Ammon's horn (tissue), 1 donor: Measurements from ENCODE around the gene CRAT.
"Not testable (repeated sequence)": the region's sequence is repeated elsewhere in the genome, so short reads cannot be mapped to it uniquely, and the experiment has no call there.

Experiments used
- DNase-seq: peaks from one replicate; pipeline ENCODE4 v3.0.0-alpha.2; 2016; ENCODE audit warnings: low spot score

The CRAT gene

GRCh38 chr9:129138476-129139232 is 28.1 kb upstream of the CRAT start:
- no peak for DNase-seq

- no peak for DNase-seq
These were observed 27.5 kb upstream of the CRAT start for GRCh38 chr9:129138144-129138462.

- no peak for DNase-seq
These were observed 26.9 kb upstream of the CRAT start for GRCh38 chr9:129137292-129138143.

DNA sequence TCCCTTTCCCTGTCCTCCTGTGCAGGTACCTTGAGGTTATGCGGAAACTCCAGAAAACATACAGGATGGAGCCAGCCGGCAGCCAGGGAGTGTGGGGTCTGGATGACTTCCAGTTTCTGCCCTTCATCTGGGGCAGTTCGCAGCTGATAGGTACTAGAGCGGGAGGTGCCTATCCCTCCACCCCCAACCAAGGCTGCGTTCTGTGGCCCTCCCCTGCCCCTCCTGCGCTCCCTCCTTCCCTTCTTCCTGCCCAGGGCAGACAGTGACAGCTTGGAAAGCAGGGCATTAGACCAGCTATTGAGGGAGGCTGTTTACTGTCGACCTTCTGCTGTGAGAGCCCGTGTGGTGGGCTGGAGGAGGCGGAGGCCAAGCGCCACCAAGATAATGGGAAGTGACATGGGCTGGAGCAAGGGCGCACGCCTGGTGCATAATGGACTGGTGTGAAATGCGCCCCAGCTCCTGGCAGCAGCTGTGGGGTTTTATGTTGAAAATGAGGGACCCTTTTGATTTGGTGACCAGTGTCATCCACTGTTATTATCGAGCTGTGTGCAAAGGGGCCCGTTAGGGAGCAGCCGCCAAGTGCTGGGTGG is 25.9 kb upstream of the CRAT start:
- DNase-seq, result no peak

DNA sequence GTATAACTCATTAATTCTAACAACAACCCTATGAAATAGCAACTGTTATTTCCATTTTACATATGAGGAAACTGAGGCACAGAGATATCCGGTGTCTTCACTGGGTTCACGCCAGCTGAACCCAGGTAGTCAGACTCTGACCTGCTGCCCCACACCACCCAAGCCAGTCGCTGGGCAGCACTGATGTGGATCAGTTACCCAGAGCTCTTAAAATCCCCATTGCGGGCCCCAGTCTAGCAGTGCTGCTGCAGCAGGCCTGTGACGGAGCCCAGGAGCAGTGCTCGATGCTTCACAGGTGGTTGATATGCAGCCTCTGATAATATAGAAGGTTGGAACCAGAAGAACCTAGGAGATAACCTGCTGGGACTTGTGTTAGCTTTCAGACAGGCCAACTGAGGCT is 24.9 kb upstream of the CRAT start:
- DNase-seq, result no peak

- no peak for DNase-seq
These were observed 22.5 kb upstream of the CRAT start for GRCh38 chr9:129133082-129133481.

DNA sequence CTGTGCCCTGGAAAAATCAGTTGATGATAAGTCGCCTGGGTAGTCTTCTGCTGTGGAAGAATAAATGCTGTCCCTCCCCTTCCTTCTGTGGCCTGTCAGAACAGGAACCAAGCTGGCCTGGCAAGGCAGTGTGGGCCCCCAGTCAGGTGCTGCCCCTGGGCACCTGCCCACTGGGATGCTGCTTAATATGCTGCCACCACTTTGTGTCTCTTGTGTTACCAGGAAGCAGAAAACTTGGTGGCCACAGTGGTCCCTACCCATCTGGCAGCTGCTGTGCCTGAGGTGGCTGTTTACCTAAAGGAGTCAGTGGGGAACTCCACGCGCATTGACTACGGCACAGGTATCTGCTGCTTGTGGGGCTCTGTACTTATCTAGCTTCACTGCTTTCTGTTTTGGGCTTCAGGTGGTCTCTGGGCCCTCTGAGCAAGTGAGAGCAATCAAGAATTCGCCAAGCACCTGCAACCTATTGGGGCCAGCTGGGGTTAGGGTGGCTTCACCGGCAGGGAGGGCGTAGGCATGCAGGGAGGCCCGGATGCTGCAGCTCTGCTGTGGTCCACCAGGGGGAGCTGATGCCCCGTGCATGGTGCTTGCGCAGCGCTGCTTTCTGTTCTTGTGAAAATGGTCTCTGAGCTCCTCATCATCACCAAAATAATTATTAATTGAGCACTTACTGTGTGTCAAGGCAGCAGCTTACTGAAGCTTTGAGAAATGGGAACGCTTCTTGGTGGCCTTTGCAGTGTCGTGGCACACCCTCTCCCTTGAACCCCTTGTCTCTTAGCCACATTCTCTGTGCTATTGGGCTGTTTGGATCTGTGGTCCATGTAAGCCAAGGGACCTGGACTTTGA is 20.9 kb upstream of the CRAT start:
- peak; percentile 82 for DNase-seq

- no peak for DNase-seq
These were observed 20.2 kb upstream of the CRAT start for GRCh38 chr9:129130791-129131190.

DNA sequence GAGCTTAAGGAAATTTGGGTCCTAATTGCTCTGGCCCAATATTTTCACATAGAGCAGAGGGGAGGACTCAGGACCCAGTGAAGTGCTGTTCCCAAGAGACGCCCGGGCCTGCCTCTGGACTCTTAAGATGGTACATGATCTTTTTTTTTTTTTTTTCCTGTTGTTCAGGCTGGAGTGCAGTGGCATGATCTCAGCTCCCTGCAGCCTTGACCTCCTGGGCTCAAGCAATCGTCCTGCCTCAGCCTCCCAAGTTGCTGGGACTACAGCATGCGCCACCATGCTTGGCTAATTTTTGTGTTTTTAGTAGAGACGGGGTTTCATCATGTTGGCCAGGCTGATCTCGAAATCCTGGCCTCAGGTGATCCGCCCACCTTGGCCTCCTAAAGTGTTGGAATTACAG is 19.7 kb upstream of the CRAT start:
- DNase-seq, result not testable (repeated sequence)

- no peak for DNase-seq
These were observed 18.1 kb upstream of the CRAT start for GRCh38 chr9:129128689-129129088.

- no peak for DNase-seq
These were observed 16.4 kb upstream of the CRAT start for GRCh38 chr9:129126749-129127618.

DNA sequence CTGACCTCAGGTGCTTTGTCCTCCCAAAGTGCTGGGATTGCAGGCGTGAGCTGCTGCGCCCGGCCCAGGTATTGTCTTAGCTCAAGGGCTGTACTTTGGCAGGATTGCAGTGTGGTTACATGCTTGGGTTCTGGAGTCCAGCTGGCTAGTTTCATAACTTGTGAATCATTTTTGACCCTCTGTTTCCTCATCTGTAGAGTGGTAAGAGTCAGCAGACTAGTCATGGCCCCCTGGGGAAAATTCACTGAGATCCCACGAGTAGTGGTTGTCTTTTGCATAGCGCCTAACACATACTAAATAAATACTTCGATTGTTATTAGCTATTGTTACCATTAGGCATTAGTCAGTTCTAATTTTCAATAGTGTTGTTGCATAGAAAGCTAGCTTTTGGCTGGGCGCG is 14.9 kb upstream of the CRAT start:
- DNase-seq, result no peak

- no peak for DNase-seq
These were observed 14.0 kb upstream of the CRAT start for GRCh38 chr9:129124506-129125069.

- DNase-seq, result not testable (repeated sequence)
These were observed 12.4 kb upstream of the CRAT start for GRCh38 chr9:129122976-129123375.

DNA sequence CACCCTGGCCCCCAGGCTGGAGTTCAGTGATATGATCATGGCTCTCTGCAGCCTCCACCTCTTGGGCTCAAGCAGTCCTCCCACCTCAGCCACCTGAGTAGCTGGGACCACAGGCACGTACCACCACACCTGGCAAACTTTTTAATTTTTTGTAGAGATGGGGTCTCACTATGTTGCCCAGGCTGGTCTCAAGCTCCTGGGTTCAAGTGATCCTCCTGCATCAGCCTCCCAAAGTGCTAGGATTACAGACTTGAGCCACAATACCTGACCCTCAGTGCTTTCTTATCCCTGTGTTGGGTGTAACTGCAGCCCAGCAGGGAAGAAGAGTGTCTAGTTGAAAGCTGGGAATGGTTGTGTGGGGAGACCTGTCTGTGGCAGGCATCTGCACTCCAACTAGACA is 11.5 kb upstream of the CRAT start:
- no peak for DNase-seq

DNA sequence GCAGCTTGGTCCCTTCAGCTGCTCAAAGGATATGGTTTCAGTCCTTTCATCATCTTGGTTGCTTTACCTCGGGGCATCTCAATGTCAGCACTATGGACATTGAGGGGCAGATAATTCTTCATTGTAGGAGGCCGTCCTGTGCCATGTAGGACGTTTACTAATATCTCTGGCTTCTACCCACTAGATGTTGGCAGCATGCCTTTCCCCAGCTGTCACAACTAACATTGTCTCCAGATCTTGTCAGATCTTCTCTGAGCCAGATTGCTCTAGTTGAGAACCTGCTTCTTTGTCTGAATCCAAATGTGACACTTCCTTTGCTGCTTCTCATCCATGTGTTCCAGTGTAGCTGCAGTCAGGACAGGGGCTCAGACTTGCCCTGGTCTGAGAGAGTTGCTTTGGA is 10.9 kb upstream of the CRAT start:
- DNase-seq, result peak; percentile 83

DNA sequence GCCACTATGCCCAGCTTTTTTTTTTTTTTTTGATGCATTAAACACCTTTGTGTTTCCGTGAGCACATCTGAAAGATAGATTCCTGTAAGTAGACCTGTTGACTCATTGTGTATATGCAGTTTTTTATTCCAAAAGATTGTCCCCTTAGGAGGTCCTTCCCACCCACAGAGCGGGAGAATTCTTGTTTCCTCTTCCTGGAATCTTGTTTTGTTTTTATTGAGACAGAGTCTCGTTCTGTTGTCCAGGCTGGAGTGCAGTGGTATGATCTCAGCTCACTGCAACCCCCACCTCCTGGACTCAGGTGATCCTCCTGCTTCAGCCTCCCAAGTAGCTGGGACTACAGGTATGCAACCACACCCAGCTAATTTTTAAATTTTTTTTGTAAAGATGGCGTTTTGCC is 8.2 kb upstream of the CRAT start:
- DNase-seq, result no peak

GRCh38 chr9:129113645-129114304 is 3.2 kb upstream of the CRAT start:
- DNase-seq, result no peak

DNA sequence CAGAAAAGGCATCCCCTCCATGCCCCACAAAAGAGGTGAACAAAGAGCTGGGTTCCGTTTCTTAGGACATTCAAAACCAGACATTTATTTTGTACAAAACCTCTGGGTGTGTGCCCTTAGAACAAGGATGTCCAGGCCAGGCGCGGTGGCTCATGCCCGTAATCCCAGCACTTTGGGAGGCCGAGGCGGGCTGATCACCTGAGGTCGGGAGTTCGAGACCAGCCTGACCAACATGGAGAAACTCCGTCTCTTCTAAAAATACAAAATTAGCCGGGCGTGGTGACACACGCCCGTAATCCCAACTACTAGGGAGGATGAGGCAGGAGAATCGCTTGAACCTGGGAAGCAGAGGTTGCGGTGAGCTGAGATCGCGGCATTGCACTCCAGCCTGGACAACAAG is 1.9 kb upstream of the CRAT start:
- not testable (repeated sequence) for DNase-seq

DNA sequence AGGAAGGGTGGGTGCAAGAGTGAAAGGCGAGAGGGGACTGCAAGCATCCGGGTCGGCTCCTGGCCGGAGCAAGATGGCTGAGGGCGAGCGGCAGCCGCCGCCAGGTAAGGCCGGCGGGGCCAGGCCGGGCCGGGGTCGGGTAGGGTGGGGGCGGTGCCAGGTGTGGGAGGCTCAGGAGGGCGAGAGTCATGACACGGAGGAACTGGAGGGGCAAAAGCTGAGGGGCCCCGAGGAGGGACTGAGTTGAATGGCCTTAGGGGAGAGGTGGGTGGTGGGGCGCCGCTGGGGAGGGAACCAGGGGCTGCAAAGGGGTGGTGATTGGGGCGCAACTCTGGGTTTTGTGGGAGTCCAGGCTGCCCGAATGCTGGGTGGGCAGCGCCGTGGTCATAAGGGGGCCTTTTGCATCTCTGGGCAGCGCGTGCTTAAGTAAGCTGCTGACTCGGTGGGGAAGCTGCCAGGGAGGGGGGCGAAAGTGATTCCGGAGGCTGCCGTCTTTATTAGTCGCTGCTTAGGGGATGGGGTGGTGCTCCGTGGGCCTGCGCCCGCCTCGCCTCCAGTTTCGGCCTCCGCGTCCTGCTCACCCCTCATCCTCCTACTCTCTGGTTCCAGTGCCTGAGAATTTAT is 1.0 kb upstream of the CRAT start:
- DNase-seq, result peak; percentile 57
